AG04449 (cell line): ENCODE results near the gene MKKS.

Experiments used
- CTCF ChIA-PET: fragments of 350-600 bp; formaldehyde crosslinking; extraction: SDS; loops from one replicate; lab custom pipeline; 2021; ENCODE audit warnings: antibody characterized with exemption; lab: Yijun Ruan, JAX
- POLR2A ChIA-PET: fragments of 400-600, 350-600 bp; formaldehyde crosslinking; extraction: SDS; loops from one replicate; lab custom pipeline; 2020; ENCODE audit warnings: antibody characterized with exemption, inconsistent platforms; lab: Yijun Ruan, JAX
- DNase-seq: peaks from one replicate; pipeline ENCODE4 v3.0.0-alpha.2; 2010; ENCODE audit warnings: low read depth, low spot score
- H3K4me3 ChIP-seq: 2 replicates; pipeline ENCODE4 v1.5.1; 2011; ENCODE audit warnings: low read depth, mild to moderate bottlenecking, control low read depth, low read length
- TF ChIP-seq, protein P1 (sequence below): IDR thresholded peaks from one replicate; pipeline ENCODE4 v1.5.1; 2011; ENCODE audit warnings: mild to moderate bottlenecking, moderate library complexity, low read length, control low read depth, inconsistent platforms; ENCODE audit not compliant: insufficient read depth; ENCODE audit errors: missing control alignments

Gene MKKS

DNA sequence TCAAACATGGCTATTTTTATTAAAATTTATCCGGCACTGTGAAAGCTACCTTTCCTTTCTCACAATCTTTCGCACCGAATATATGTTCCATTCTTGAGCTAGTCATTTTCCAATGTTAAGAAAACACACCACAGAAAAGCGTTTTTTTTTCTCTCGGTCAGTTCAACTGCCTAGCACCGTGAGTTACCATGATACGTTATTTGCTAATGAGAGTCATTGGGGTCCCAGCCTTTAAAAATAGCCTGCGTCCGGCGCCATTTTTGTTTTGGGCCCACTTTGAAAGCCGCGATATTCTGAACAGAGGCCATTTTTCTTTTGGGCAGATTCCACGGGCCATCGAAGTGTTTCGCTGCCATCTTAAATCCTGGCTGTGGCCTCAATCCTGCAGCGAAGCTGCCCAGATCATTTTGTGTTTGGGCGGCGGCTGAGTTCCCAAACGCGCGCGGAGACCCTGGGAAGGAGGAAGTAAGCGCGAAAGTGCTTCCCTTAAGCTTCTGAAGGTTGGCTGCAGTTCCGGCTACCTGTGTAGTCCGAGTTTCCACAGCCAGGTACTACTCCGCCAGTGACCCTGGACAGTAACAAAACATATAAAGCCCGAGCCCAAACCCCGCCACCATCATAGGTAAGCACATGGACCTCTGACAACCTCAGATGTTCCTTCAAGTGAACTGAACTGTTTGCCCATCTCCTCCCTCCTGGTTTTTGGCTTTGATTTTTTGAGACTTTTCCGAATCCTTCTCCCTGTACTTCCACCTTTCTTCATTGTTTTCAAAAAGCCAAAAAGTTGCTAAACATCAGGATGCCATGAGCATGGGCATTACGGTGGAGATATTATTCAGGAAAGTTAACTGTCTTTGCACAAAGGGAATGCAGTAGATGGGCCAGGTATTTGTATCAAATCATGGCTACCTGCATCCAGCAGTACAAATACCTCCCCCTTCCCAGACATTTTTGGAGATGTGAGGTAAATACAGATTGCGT is 1.1 kb upstream of the MKKS start, which contains the start of gene SLX4IP:
SLX4IP (plus strand) TSS at position 474 of the 981 bp plus-strand sequence. CDS start 22,900 bp downstream, outside the sequence.
- TF ChIP-seq, protein P1, sequence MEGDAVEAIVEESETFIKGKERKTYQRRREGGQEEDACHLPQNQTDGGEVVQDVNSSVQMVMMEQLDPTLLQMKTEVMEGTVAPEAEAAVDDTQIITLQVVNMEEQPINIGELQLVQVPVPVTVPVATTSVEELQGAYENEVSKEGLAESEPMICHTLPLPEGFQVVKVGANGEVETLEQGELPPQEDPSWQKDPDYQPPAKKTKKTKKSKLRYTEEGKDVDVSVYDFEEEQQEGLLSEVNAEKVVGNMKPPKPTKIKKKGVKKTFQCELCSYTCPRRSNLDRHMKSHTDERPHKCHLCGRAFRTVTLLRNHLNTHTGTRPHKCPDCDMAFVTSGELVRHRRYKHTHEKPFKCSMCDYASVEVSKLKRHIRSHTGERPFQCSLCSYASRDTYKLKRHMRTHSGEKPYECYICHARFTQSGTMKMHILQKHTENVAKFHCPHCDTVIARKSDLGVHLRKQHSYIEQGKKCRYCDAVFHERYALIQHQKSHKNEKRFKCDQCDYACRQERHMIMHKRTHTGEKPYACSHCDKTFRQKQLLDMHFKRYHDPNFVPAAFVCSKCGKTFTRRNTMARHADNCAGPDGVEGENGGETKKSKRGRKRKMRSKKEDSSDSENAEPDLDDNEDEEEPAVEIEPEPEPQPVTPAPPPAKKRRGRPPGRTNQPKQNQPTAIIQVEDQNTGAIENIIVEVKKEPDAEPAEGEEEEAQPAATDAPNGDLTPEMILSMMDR: no peak
- ChIA-PET POLR2A (interaction anchor here (0.5 to 1.8 kb wide), 13 partner anchors 7 to 643 kb away, joined by 3 to 8 read pairs (median 3); no protein-coding TSS in a partner anchor), CTCF (interaction anchor here (1.1 to 5.0 kb wide), 7 partner anchors 8 to 1109 kb away, joined by 3 to 19 read pairs (median 5); no protein-coding TSS in a partner anchor)
- peak within 1 kb of the TSS; percentile 91 for H3K4me3 ChIP-seq
- peak; percentile 62 for DNase-seq

DNA sequence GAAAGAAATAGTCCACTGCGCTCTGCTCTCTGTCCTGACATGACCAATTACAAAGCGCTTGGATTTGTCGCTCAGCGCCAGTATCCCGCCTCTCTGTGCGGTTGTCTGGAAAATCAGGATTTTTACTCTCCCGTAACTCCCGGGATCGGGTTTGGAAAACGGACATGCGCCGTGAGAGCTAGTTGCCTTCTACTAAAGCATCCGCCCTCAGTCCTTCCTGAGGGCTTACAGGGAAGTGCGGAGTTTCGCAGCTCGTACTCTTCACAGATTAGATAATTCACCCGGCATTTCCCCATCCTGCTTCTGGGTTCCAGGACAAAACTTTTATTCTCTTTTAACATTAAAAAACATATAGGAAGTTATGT is 427 bp upstream of the MKKS start:
- CTCF ChIA-PET: interaction anchor here (1.5 to 5.0 kb wide), 5 partner anchors 7 to 1110 kb away, joined by 4 to 19 read pairs (median 7); no protein-coding TSS in a partner anchor
- peak; percentile 97 for DNase-seq
- H3K4me3 ChIP-seq: peak overlapping the region; percentile 91
- POLR2A ChIA-PET: interaction anchor here (0.5 to 1.8 kb wide), 13 partner anchors 8 to 1867 kb away, joined by 3 to 8 read pairs (median 3); no protein-coding TSS in a partner anchor
- TF ChIP-seq, protein P1: no peak

DNA sequence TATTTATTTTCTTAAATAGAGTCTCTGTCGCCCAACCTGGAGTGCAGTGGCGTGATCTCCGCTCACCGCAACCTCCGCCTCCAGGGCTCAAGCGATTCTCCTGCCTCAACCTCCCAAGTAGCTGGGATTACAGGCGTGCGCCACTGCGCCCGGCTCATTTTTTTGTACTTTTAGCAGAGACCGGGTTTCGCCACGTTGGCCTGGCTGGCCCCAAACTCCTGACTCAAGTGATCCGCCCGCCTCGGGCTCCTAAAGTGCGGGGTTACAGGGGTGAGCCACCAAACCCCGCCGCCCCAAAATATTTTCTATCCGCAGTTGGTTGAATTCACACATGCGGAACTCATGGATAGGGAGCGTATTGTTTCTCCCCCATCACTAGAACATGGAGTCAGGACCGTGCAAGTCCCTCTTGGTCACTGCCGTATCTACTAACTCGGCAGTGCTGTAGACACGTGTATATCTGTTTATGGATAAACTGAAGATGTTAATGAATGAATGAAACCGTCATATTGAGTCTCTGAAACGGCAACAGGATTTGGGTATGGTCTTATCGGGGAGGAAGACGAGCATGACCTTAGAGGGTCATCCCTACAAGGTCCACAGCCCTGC is 904 bp downstream of the MKKS start:
- ChIA-PET POLR2A (interaction anchor here (1.7 to 1.8 kb wide), 2 partner anchors 238 to 242 kb away, joined by 3 to 8 read pairs; no protein-coding TSS in a partner anchor), CTCF (interaction anchor here (0.9 to 1.7 kb wide), 4 partner anchors 104 to 1111 kb away, joined by 3 to 7 read pairs (median 4); no protein-coding TSS in a partner anchor)
- peak overlapping the region; percentile 91 for H3K4me3 ChIP-seq
- TF ChIP-seq, protein P1: no peak
- DNase-seq: no peak

DNA sequence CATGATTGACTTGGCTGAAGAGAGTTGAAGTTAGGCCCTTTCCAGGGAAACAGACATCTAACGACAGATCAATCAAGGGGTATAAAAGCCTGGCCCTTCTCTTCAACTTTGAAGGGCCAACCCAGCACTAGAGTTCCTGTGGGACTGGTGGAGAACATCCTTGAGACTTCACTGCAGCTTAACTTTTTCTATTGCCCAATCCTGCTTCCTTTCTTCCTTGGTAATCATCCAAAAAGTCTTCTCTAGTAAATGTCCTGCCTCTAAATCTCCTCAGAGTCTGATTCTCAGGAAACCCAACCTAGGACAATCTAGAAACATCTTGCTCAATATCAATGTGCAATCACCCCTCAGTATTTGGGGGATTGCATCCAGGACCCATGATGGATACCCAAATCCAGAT is 1.9 kb downstream of the MKKS start:
- TF ChIP-seq, protein P1: no peak
- no peak overlapping the region for H3K4me3 ChIP-seq
- DNase-seq: no peak
- POLR2A ChIA-PET: no interaction called here
- CTCF ChIA-PET: interaction anchor here (0.9 kb wide), 1 partner anchor 454 kb away, joined by 3 read pairs; no protein-coding TSS in a partner anchor

DNA sequence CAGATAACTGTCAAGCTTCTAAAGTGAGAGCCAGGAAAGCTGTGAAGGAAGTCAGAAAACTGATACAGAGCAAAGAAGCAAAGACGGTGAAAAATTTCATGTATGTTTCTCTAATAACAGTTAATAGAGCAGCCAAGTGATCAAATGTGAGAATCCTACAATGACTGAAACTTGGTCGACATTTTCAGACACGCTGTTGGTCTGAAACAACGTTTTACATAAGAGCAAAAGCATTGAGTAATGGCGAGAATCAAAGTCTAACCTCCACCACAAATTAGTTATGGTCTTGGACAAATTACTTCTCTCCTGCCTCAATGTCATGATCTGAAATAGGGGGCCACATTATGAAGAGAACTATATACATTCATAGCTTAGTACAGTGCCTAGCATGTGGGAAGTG is 3.3 kb downstream of the MKKS start:
- CTCF ChIA-PET: interaction anchor here (0.8 to 7.0 kb wide), 6 partner anchors 9 to 814 kb away, joined by 3 to 279 read pairs (median 3); no protein-coding TSS in a partner anchor
- DNase-seq: no peak
- no peak overlapping the region for H3K4me3 ChIP-seq
- TF ChIP-seq, protein P1: no peak
- POLR2A ChIA-PET: no interaction called here
